Hematopoietic multipotent progenitor cell treated with erythropoietin and hydrocortisone succinate and interleukin-3 and kit ligand, for 4 days (in vitro differentiated cells): Measurements from ENCODE around the gene B3GNT5.

Experiments
- DNase-seq: peaks from one replicate; pipeline ENCODE4 v3.0.0-alpha.2; 2015

B3GNT5 gene

GRCh38 chr3:183230826-183231225, 22.2 kb upstream of the B3GNT5 start:
- no peak for DNase-seq

DNA sequence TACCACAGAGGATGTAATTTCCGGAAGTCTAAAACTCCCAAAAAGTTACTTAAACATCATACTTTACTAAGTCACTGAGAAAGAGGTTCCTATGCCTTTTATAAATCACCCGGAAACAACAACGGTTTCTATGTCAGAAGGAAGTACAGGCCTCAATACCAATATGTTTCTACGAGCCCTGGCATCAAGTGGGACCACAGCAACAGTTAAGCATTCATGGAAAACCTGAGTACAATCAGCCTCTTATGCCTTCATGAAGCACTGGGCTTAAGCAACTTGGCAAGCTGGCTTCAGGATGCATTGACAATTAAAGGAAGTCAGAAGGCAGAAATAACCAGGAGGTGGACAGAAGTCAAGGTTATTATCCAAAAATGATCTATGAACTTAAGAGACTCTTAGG, 19.1 kb upstream of the B3GNT5 start:
- DNase-seq: peak; percentile 49

DNA sequence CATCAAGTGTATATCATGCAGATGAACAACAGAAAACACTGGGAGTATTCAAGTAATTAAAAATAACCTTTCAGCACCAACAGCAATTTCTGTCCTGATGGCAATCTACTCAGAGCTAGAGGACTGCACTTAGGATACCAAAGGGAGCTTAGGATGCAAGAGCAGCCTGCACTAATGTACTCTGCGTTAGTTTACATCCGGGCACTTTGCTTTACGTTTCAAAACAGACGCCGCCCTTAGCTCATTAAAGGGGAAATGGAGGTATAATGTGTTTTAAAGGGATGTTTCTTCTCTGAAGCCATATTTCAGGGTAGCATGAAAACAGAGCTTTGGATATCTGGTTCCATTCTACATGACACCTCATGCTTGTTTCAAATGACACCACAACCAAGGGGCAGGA, 14.0 kb upstream of the B3GNT5 start:
- no peak for DNase-seq

- no peak for DNase-seq
Measured at GRCh38 chr3:183242431-183242830, 10.6 kb upstream of the B3GNT5 start.

GRCh38 chr3:183244219-183244618, 8.8 kb upstream of the B3GNT5 start:
- peak; percentile 88 for DNase-seq

DNA sequence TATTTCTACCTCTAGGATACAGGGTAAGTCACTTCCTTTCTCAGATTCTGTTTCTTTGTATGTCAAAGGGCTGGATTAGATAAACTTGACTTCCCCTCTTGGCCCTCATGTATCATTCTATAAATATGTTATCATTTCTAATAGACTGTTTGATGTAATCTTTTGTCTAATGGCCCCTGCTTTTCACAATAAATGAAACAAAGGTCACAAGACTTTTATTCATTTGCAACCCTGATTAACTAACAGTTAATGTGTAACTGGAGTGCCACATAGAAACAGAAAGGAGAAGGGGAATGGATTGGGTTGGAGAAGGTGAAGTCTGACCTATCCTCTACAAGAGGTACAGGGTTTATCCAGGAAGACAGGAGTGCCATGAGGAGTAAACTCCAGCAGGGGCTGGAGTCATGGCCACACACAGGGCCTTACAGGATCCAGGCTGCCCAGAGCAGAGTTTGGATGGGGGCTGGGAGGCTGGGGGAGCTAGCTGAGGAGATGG, 8.0 kb upstream of the B3GNT5 start:
- peak; percentile 29 for DNase-seq

- DNase-seq: peak; percentile 61
Measured at GRCh38 chr3:183247011-183247589, 6.0 kb upstream of the B3GNT5 start.

DNA sequence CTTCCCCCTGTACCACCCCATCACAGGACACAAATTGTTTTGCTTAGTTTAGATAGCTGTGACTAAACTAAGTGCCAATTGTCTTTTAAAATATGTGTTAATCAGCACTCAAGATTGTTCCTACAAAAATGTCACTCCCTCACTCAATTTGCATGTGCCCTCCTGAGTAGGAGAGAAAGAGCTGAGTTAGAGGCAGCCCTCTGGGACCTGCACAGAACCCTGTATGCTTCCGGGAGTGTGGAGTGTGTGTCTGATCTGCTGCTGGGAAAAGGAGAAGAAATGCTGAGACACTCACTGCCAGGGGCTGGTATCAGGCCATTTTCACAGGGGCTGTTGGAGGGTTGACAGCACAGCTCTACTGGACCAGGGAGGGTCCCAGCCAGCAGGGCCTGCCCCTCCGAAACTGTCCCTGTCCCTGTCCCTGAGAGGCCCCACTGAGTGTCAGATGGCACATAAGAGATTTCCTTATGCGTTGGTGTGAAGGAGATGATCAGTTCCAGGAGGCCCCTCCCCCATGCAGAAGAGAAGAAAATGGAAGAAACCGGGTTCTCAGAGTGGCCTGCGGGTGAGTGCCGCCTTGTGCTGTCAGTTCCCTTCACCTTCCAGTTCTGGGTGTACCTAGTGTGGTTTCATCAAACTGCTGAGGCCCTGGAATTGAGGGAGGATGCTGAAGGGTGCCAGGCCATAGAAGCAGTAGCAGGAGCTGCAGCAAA, 3.9 kb upstream of the B3GNT5 start:
- no peak for DNase-seq

DNA sequence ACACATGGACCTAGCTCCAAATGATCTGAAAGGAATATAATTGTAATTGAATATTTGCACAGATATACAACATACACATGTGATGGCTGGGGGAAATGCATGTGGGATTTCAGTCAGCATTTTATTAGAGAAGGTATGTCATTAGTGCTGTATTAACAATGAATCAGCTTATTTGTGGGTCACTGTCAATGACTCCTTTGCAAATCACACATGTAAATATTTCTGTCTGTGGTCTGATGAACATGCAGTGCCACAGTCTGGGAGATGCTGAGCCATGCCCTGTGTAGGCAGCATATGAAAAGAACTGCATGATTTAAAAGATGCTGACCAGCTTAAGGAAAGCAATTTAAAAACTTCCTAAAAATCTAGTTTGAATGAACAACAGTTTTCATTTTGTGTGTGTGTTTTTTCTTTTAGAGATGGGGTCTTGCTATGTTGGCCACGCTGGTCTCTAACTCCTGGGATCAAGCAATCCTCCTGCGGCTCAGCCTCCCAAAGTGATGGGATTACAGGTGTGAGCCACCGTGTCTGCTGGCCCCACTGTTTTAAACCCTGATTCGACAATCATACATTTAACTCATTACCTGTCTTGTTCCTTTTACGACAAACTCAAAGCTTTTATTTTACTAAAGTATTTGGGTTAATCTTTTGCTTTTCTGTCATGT, 803 bp upstream of the B3GNT5 start:
- no peak for DNase-seq

DNA sequence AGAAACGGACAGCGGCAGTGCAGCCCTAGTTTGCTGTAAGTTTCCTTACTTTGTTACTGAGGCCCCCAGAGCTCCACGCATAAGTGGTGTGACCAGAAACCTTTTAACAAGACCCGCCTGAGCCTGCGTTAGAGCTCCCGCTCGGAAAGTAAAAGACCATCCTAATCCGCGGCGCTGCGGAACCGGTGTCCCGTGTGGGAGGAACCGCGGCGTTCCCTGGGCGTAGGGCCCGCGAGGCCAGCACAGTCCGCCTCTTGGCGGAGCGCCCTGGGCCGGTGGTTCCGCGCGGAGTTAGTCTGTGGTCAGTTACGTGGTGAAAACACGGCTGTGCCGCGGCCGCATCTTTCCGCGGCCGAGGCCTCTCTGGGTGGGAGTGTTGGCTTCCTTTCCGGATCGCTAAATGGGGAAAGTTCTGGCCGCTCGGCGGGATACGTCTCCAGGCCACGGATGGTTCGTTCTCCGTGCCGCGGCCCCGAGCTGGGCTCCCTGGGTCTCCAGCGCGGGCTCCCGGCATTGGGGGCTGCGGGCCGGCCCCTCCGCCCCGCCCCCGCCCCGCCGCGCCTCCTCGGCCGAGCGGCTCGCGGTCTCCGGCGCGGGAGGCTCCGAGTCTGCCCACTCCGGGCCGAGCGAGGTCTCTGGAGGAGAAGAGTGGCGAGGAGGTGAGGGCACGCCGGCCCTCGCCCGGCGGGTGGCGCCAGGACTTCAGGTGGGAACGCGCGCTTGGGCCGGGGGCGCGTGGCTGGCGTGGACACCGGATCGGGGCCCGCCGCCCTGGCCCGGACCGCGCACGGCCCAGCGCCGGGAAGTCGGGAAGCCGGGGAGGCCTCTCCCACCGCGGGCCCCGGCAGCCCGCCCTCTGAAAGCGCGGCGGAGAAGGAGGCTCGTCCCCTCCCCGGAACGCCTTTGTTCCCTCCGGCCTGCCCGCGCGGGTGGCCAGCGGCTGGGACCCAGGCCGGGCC, 754 bp downstream of the B3GNT5 start:
- DNase-seq: peak; percentile 73

DNA sequence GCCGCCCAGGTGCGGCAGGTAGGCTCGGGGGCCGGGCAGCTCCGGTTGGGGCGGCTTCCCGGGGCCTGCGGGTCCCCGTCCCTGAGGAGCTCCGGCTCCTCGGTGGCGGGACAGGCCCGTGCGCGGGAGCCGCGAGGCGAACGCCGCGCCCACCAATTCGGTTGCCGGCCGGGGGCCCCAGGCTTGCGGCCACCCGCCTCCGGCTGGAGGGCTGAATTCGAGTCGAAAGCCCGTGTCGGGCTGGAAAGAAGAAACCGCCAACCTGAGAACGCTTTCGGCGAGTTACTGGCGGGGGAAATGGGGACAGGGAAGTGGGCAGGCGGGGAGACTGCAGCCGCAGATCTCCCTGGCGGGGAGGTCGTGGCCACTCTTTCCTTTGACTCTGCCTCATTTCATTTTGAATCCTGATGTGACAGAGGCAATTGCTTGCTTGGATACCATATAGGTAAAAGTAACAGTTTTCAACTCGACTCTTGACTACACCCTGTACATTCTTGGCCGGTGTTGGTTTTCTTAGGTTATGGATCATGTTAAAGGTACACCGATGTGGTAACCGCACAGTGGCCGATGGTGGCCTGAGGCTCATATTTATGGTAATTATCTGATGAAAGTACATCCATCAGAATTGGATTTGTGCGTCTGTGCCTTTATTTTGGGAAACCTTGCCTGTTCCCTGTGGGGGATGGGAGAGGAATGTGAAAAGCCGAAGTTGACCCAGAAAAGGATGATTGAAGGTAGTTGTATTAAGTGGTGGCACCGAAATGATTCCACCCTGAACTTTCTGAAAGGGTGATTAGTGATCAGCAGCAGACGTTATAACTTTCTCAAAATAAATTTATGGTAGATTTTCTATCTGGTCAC, 1.7 kb downstream of the B3GNT5 start:
- DNase-seq: peak; percentile 72

DNA sequence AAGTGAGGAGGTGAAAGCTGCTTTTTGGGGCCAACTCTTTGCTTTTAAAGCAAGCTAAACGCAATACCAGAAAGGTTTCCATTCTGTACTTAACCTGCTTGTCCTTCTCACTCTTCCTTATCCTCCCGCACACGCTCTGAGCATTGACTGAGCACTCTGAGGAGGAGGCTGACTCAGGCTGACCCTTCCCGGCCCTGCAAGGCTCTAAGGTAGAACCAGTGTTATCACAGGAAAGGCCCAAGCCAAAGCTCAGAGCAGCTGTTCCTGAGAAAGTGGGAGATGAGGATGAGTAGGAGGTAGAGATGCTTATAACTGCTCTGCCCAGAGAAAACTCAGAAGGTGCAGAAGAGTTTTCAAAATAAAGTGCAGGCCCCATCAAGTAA, 2.3 kb downstream of the B3GNT5 start:
- DNase-seq: peak; percentile 46

GRCh38 chr3:183259087-183259486, 6.0 kb downstream of the B3GNT5 start:
- no peak for DNase-seq

- no peak for DNase-seq
Measured at GRCh38 chr3:183259621-183260020, 6.6 kb downstream of the B3GNT5 start.

GRCh38 chr3:183260167-183260904, 7.3 kb downstream of the B3GNT5 start:
- peak; percentile 83 for DNase-seq

DNA sequence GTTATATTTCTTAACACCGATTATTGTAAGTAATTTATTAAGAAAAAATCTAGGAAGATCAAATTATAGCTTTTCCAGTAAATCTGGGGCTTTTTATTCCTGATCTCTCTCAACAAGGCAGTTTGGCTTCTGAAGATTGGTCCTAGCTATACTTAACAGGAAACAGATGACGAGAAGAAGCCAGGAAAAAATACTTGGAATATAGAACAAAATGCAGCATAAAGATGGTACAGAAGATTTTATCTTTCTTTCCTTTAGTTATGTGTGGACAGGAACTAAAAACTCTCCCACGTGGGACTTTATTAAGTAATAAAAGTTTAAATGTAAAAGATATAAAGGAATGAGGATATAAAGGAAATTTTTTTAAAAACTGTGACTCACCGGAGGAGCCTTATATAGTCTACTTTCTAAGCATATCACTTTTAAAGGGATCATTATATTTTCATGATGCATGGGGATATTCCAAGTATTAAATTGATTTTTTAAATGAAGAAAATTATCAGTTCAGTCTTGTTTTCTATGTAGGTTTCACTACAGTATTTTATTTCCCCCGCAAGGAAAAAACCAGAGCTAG, 8.2 kb downstream of the B3GNT5 start:
- no peak for DNase-seq

GRCh38 chr3:183262875-183263378, 9.9 kb downstream of the B3GNT5 start:
- DNase-seq: no peak

DNA sequence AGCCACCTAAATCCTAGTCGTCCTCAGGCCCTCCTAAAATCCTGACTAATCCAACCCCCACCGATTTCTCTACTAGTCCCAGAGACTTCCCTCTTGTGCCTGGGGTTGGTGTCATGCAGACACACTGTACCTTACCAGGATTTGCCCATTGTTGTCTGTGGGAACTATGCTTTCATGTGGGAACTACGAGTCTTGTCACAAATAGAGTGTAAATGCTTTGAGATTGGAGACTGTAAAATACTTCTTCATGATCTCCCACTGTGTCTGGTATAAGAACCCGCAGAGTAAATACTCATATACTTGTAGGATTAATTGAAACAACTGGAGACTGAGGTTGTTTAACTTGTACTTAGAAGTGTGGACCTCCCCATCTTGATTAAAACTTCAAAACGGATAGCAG, 11.2 kb downstream of the B3GNT5 start:
- no peak for DNase-seq

- DNase-seq: peak; percentile 59
Measured at GRCh38 chr3:183265157-183265642, 12.1 kb downstream of the B3GNT5 start.

DNA sequence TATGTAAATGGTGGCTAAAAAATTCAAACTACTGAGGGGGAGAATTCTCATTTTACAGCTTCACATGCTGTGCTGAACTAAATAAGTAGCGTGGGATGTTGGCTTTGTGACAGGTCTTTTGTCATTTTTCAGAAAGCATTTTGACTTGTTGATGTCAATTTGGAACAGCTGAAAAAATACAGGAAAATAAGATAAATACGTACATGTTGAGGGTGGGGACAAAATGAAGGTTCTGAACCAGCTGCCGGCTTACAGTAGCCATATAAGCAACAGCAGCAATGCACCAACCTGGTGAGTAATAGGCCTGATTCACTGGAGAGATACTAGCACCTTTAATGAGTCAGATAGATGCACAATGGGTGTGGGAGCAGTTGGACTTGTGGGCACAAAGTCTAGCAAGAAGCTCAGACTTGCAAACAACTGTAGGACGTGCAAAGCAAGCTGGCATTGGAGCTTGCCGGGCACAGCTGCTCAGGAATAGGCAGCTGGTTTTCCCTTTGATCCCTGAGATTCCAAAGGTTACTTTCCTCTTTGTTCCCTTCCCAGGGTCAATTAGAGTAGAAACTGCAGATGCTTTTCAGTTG, 12.9 kb downstream of the B3GNT5 start:
- DNase-seq: no peak
